Common myeloid progenitor, CD34-positive (primary cell): ENCODE measurements around the gene WDR90.
"Not testable (repeated sequence)": the region's sequence is repeated elsewhere in the genome, so short reads cannot be mapped to it uniquely, and the experiment has no call there.

Experiments
- CTCF ChIA-PET: fragments of 350-600 bp; sonication (Branson Sonifier 250); formaldehyde crosslinking; loops from one replicate; lab custom pipeline; 2021; ENCODE audit warnings: antibody characterized with exemption; lab: Charles Lee
- POLR2A ChIA-PET: fragments of 350-600 bp; sonication (Branson Sonifier 250); formaldehyde crosslinking; loops from one replicate; lab custom pipeline; 2021; ENCODE audit warnings: antibody characterized with exemption; lab: Charles Lee
- DNase-seq, 3 donors: peaks; one replicate each; pipeline versions ENCODE4 v3.0.0 to v3.0.0-alpha.2; 2013
- H3K27ac ChIP-seq, 2 experiments: 1 replicate in 1 of 2; 2 replicates in 1 of 2; pipeline ENCODE4 v1.7.0; 2013; ENCODE audit warnings: inconsistent platforms in 2 of 2, low read length in 2 of 2, mild to moderate bottlenecking in 2 of 2, low read depth in 1 of 2, moderate library complexity in 1 of 2; ENCODE audit not compliant: severe bottlenecking in 2 of 2, insufficient read depth in 1 of 2, poor library complexity in 1 of 2
- H3K27me3 ChIP-seq, 5 experiments: replicated peaks in 2 of 5; 1 replicate in 3 of 5; 2 replicates in 2 of 5; pipeline versions ENCODE4 v1.6.1 to v1.7.0; 2013; ENCODE audit warnings: low read length in 4 of 5, mild to moderate bottlenecking in 2 of 5, moderate library complexity in 2 of 5, inconsistent platforms in 1 of 5; ENCODE audit not compliant: insufficient read depth in 5 of 5, control insufficient read depth in 4 of 5
- H3K36me3 ChIP-seq, 4 experiments: 1 replicate in 2 of 4; 2 replicates in 2 of 4; pipeline versions ENCODE4 v1.6.1 to v1.7.0; 2013; ENCODE audit warnings: low read length in 3 of 4, control low read depth in 1 of 4, mild to moderate bottlenecking in 1 of 4; ENCODE audit not compliant: control insufficient read depth in 4 of 4, insufficient read depth in 4 of 4
- H3K4me1 ChIP-seq, 4 experiments: 1 replicate in 3 of 4; 2 replicates in 1 of 4; pipeline versions ENCODE4 v1.6.1 to v1.7.1; 2013; ENCODE audit warnings: low read length in 3 of 4, mild to moderate bottlenecking in 3 of 4, control low read depth in 1 of 4, inconsistent platforms in 1 of 4, moderate library complexity in 1 of 4; ENCODE audit not compliant: control insufficient read depth in 4 of 4, insufficient read depth in 4 of 4; ENCODE audit errors: control extremely low read depth in 1 of 4
- H3K4me3 ChIP-seq, 7 experiments: 1 replicate in 4 of 7; 2 replicates in 3 of 7; pipeline versions ENCODE4 v1.5.1 to v1.7.0; 2013; ENCODE audit warnings: mild to moderate bottlenecking in 7 of 7, low read length in 6 of 7, moderate library complexity in 6 of 7, inconsistent platforms in 2 of 7, low read depth in 2 of 7, control low read depth in 1 of 7; ENCODE audit not compliant: insufficient read depth in 4 of 7, control insufficient read depth in 1 of 7; ENCODE audit errors: extremely low read depth in 1 of 7
- H3K9me3 ChIP-seq, 5 experiments: 1 replicate in 4 of 5; 2 replicates in 1 of 5; pipeline versions ENCODE4 v1.6.1 to v1.7.1; 2013; ENCODE audit warnings: low read length in 4 of 5, mild to moderate bottlenecking in 2 of 5, inconsistent platforms in 1 of 5, low read depth in 1 of 5, moderate library complexity in 1 of 5; ENCODE audit not compliant: control insufficient read depth in 4 of 5, insufficient read depth in 2 of 5; ENCODE audit errors: control extremely low read depth in 1 of 5
- WGBS: methylation state at CpG from one replicate; pipeline ENCODE4 v1.1.5; 2013; ENCODE audit not compliant: insufficient coverage; 5-methylcytosine and 5-hydroxymethylcytosine counted together

The WDR90 gene

GRCh38 chr16:685967-686366 is 36.8 kb downstream of the WDR90 start:
- Histone ChIP-seq H3K4me3 (no peak overlapping the region), H3K9me3 (no peaks in the 10 kb centered on the region), H3K36me3 (peaks cover 0 to 49% (median 23%) of the 10 kb centered on the region in 4 experiments), H3K27ac (no peak overlapping the region), H3K4me1 (peaks cover 0 to 60% (median 53%) of the 10 kb centered on the region in 4 experiments), H3K27me3 (peaks cover 0 to under 1% (median 0%) of the 10 kb centered on the region in 5 experiments)
- ChIA-PET POLR2A (no interaction called here), CTCF (interaction anchor here (1.7 kb wide), 1 partner anchor 20 kb away, joined by 4 read pairs; no protein-coding TSS in a partner anchor)
- WGBS, result 88% methylated on average over 9 of the region's 10 CpGs
- DNase-seq, result no peak

GRCh38 chr16:686459-687260 is 37.5 kb downstream of the WDR90 start:
- ChIA-PET POLR2A (no interaction called here), CTCF (interaction anchor here (0.8 to 1.7 kb wide), 2 partner anchors 21 to 26 kb away, joined by 3 to 4 read pairs; no protein-coding TSS in a partner anchor)
- Histone ChIP-seq H3K4me1 (peaks cover 0 to 53% (median 46%) of the 10 kb centered on the region in 4 experiments), H3K4me3 (no peak overlapping the region), H3K36me3 (peaks cover 0 to 45% (median 23%) of the 10 kb centered on the region in 4 experiments), H3K9me3 (no peaks in the 10 kb centered on the region), H3K27me3 (peaks cover 0 to 6% (median 0%) of the 10 kb centered on the region in 5 experiments), H3K27ac (no peak overlapping the region)
- 98% methylated on average over 50 of the region's 51 CpGs for WGBS
- DNase-seq, result no peak

- Histone ChIP-seq H3K27ac (no peak overlapping the region), H3K4me1 (peaks cover 0 to 45% (median 39%) of the 10 kb centered on the region in 4 experiments), H3K27me3 (peaks cover 0 to 14% (median 3%) of the 10 kb centered on the region in 5 experiments), H3K9me3 (no peaks in the 10 kb centered on the region), H3K4me3 (no peak overlapping the region), H3K36me3 (peaks cover 0 to 37% (median 18%) of the 10 kb centered on the region in 4 experiments)
- ChIA-PET POLR2A (no interaction called here), CTCF (interaction anchor here (1.7 to 1.8 kb wide), 2 partner anchors 22 to 25 kb away, joined by 4 to 5 read pairs; no protein-coding TSS in a partner anchor)
- DNase-seq, result no peak
- over 99% methylated on average over 19 of the region's 19 CpGs for WGBS
Observed at GRCh38 chr16:687499-687898, 38.3 kb downstream of the WDR90 start.

- ChIA-PET CTCF (interaction anchor here (0.6 to 1.8 kb wide), 9 partner anchors 8 to 35 kb away, joined by 3 to 7 read pairs (median 3); partner anchors contain the start of gene RHOT2), POLR2A (interaction anchor here (1.3 kb wide), 2 partner anchors 13 to 40 kb away, joined by 3 to 4 read pairs; partner anchors contain the start of gene WDR90)
- H3K27me3 ChIP-seq, result peaks cover 2 to 32% (median 3%) of the 10 kb centered on the region in 5 experiments
- H3K27ac ChIP-seq, result peak overlapping the region; percentile 66 to 91
- H3K4me3 ChIP-seq, result peak overlapping the region; percentile 77 to 90 (median 83)
- peaks cover 0 to 28% (median 14%) of the 10 kb centered on the region in 4 experiments for H3K36me3 ChIP-seq
- H3K4me1 ChIP-seq, result peaks cover 0 to 33% (median 32%) of the 10 kb centered on the region in 4 experiments
- no peak for DNase-seq
- 91% methylated on average over 23 of the region's 26 CpGs for WGBS
- H3K9me3 ChIP-seq, result no peaks in the 10 kb centered on the region
Observed at GRCh38 chr16:689175-689897, 40.2 kb downstream of the WDR90 start.

- peaks cover 0 to 39% (median 35%) of the 10 kb centered on the region in 4 experiments for H3K4me1 ChIP-seq
- DNase-seq, POLR2A ChIA-PET, H3K4me3 ChIP-seq, H3K27ac ChIP-seq, CTCF ChIA-PET, H3K9me3 ChIP-seq: not testable (repeated sequence)
- peaks cover 0 to 18% (median 11%) of the 10 kb centered on the region in 4 experiments for H3K36me3 ChIP-seq
- peaks cover 3 to 51% (median 6%) of the 10 kb centered on the region in 5 experiments for H3K27me3 ChIP-seq
- whole genome bisulfite sequencing, result 90% methylated on average over 13 of the region's 16 CpGs
Observed at GRCh38 chr16:691242-691641, 42.1 kb downstream of the WDR90 start.

- Histone ChIP-seq H3K36me3 (peaks cover 0 to 6% (median 4%) of the 10 kb centered on the region in 4 experiments), H3K4me3 (no peak overlapping the region), H3K9me3 (no peaks in the 10 kb centered on the region), H3K27me3 (peaks cover 3 to 62% (median 7%) of the 10 kb centered on the region in 5 experiments), H3K27ac (no peak overlapping the region), H3K4me1 (peaks cover 0 to 39% (median 34%) of the 10 kb centered on the region in 4 experiments)
- ChIA-PET CTCF (no interaction called here), POLR2A (no interaction called here)
- no CpG with 5 or more reads among the region's 10 CpGs for WGBS
- no peak for DNase-seq
Observed at GRCh38 chr16:692356-693108, 43.4 kb downstream of the WDR90 start.
